Neural progenitor cell (in vitro differentiated cells): ENCODE data around the gene SSUH2.

ENCODE experiments used
- CTCF ChIP-seq: fragments of 200-600 bp; sonication (generic); IDR thresholded peaks from 2 replicates; pipeline ENCODE4 v1.5.1; 2017; ENCODE audit warnings: antibody characterized with exemption, mild to moderate bottlenecking
- EZH2 ChIP-seq: fragments of 200-600 bp; sonication (generic); IDR thresholded peaks from 2 replicates; pipeline ENCODE4 v1.6.1; 2017; ENCODE audit warnings: antibody characterized with exemption, mild to moderate bottlenecking, moderate library complexity
- EZH2phosphoT487 ChIP-seq: fragments of 200-600 bp; sonication (generic); IDR thresholded peaks from 2 replicates; pipeline ENCODE4 v1.6.1; 2017; ENCODE audit warnings: antibody characterized with exemption

DNA sequence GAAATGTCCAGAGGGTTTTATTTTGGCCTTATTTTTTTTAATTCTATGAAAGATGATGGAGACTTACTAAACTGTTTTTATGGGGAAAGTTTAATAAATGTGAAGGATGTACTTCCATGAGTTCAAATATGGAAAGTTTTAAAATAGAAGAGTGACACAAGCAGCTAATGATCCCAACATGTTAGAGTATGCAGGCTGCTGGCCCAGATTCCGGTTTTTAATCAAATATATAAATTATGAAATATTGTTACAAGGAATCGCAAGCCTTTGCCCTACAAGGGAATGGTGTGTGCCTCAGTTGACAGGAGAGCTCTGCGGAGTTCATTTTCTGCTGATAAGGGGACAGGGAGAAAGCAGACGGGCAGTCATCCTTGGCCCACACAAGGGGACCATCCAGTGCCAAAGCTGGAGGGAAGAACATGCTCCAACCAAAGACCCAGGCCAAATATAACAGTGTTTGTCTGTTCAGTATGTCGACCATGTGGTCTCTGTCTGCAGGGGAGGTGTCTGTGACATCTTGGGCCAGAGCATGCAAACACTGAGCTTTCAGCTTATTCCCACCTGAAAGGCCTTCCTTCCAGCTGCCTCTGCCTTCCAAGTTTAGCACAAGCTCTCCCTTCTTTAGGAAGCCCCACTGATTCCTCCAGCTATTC, 69.8 kb downstream of the SSUH2 start:
- TF ChIP-seq EZH2phosphoT487 (no peak), CTCF (no peak), EZH2 (no peak)
